Osteoblast (primary cell): ENCODE measurements around the gene DDR1. TPM values are rescaled to one million over a fixed set of nuclear protein-coding genes. Genes with fewer than 3 reads are reported as not detected.
A peak's percentile ranks its signal among the peaks of the same experiment; 100 is the strongest.

ENCODE experiments used
- DNase-seq: peaks from one replicate; pipeline ENCODE4 v3.0.0; 2011; ENCODE audit warnings: low spot score, mixed read lengths; ENCODE audit not compliant: insufficient read length; ENCODE audit errors: missing footprints
- H2AFZ ChIP-seq: 2 replicates; pipeline ENCODE4 v1.6.0; 2011; ENCODE audit warnings: mild to moderate bottlenecking, low read length
- H3K27ac ChIP-seq: 2 replicates; pipeline ENCODE4 v1.5.1; 2011; ENCODE audit warnings: mild to moderate bottlenecking, low read depth, low read length, moderate library complexity
- H3K27me3 ChIP-seq: 2 replicates; pipeline ENCODE4 v1.6.0; 2012; ENCODE audit warnings: mild to moderate bottlenecking, control low read depth, inconsistent platforms, low read length, moderate library complexity; ENCODE audit not compliant: insufficient read depth
- H3K36me3 ChIP-seq: 2 replicates; pipeline ENCODE4 v1.5.1; 2011; ENCODE audit warnings: mild to moderate bottlenecking, low read length, control low read depth, moderate library complexity; ENCODE audit not compliant: insufficient read depth
- H3K4me1 ChIP-seq: 2 replicates; pipeline ENCODE4 v1.5.1; 2011; ENCODE audit warnings: mild to moderate bottlenecking, low read length, control low read depth, moderate library complexity; ENCODE audit not compliant: insufficient read depth
- H3K4me2 ChIP-seq: 2 replicates; pipeline ENCODE4 v1.6.0; 2011; ENCODE audit warnings: mild to moderate bottlenecking, low read length; ENCODE audit not compliant: insufficient read depth
- H3K4me3 ChIP-seq: fragments of 200-600 bp; sonication (generic); 3 replicates; pipeline ENCODE4 v1.5.1; 2012; ENCODE audit warnings: mild to moderate bottlenecking, low read length, inconsistent platforms; ENCODE audit not compliant: insufficient read depth
- H3K79me2 ChIP-seq: 2 replicates; pipeline ENCODE4 v1.6.0; 2012; ENCODE audit warnings: mild to moderate bottlenecking, low read length, control low read depth, inconsistent platforms; ENCODE audit not compliant: insufficient read depth
- H3K9me3 ChIP-seq: 2 replicates; pipeline ENCODE4 v1.5.1; 2011; ENCODE audit warnings: low read depth, low read length, control low read depth
- H4K20me1 ChIP-seq: 2 replicates; pipeline ENCODE4 v1.6.0; 2012; ENCODE audit warnings: mild to moderate bottlenecking, low read length, control low read depth; ENCODE audit not compliant: insufficient read depth
- CTCF ChIP-seq: IDR thresholded peaks from 2 replicates; pipeline ENCODE4 v1.5.1; 2011; ENCODE audit warnings: mild to moderate bottlenecking, low read depth, low read length, moderate library complexity; ENCODE audit errors: extremely low read depth
- total RNA-seq: library from RNA; depleted of rRNA; stranded (reverse); fragments of >200 nt; gene quantifications from 2 replicates; pipeline ENCODE4 v1.2.3, GENCODE V29; 2012

DDR1 gene
- total RNA-seq, 1 donor, result 22.4 TPM

DNA sequence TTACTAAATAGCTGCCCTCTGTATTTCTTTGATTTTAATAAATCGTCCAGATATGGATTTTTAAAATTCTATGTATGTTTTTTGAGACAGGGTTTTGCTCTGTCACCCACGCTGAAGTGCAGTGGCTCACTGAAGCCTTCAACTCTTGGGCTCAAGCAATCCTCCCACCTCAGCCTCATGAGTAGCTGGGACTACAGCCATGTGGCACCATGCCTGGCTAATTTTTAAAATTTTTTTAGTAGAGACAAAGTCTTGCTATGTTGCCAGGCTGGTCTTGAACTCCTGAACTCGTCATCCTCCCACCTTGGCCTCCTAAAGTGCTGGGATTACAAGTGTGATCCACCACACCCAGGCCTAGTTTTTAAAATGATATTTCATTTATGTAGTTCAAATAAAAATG, 47.4 kb upstream of the DDR1 start:
- H3K4me1 ChIP-seq, result peaks cover 33% of the 10 kb centered on the region
- H3K9me3 ChIP-seq, result no peaks in the 10 kb centered on the region
- no peak for DNase-seq
- H3K79me2 ChIP-seq, result no peaks in the 10 kb centered on the region
- H3K4me2 ChIP-seq, result peak overlapping the region; percentile 41
- H3K27me3 ChIP-seq, result no peaks in the 10 kb centered on the region
- H3K27ac ChIP-seq, result peak overlapping the region; percentile 53
- no peak overlapping the region for H2AFZ ChIP-seq
- no peak for TF ChIP-seq CTCF
- H3K36me3 ChIP-seq, result no peaks in the 10 kb centered on the region
- no peak overlapping the region for H3K4me3 ChIP-seq
- H4K20me1 ChIP-seq, result no peaks in the 10 kb centered on the region

DNA sequence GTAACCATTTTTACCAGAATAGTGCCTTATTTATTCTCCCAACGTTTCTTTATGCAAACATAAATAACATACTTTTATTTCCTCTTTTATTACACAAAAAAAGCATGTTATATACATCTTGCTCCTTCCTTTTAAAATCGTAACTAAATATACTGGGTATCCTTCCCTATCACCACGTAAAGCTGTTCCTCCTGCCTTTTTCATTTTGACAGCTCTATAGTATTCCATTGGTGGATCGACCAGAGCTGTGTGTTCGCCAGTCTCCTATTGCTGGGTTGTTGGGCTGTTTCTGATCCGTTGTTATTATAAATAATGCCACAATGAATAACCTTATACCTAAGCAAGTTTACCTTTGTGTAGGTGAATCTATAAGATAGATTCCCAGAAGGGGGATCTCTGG, 46.9 kb upstream of the DDR1 start:
- Histone ChIP-seq H3K9me3 (no peaks in the 10 kb centered on the region), H3K4me2 (no peak overlapping the region), H3K27me3 (no peaks in the 10 kb centered on the region), H3K4me3 (no peak overlapping the region), H3K36me3 (no peaks in the 10 kb centered on the region), H3K27ac (no peak overlapping the region), H3K79me2 (no peaks in the 10 kb centered on the region), H4K20me1 (no peaks in the 10 kb centered on the region), H3K4me1 (peaks cover 36% of the 10 kb centered on the region), H2AFZ (no peak overlapping the region)
- no peak for TF ChIP-seq CTCF
- DNase-seq, result no peak

GRCh38 chr6:30837870-30838269, 46.4 kb upstream of the DDR1 start:
- Histone ChIP-seq H3K27ac (no peak overlapping the region), H3K4me2 (no peak overlapping the region), H3K4me1 (peaks cover 36% of the 10 kb centered on the region), H2AFZ (no peak overlapping the region), H3K79me2 (no peaks in the 10 kb centered on the region), H3K9me3 (no peaks in the 10 kb centered on the region), H3K27me3 (no peaks in the 10 kb centered on the region), H4K20me1 (no peaks in the 10 kb centered on the region), H3K4me3 (no peak overlapping the region), H3K36me3 (no peaks in the 10 kb centered on the region)
- DNase-seq, result no peak
- no peak for TF ChIP-seq CTCF

- no peak overlapping the region for H3K27ac ChIP-seq
- no peaks in the 10 kb centered on the region for H3K79me2 ChIP-seq
- H3K9me3 ChIP-seq, result no peaks in the 10 kb centered on the region
- H3K4me2 ChIP-seq, result no peak overlapping the region
- no peak overlapping the region for H2AFZ ChIP-seq
- H3K27me3 ChIP-seq, result no peaks in the 10 kb centered on the region
- H3K4me3 ChIP-seq, result no peak overlapping the region
- DNase-seq, result no peak
- no peak for TF ChIP-seq CTCF
- H3K36me3 ChIP-seq, result no peaks in the 10 kb centered on the region
- peaks cover 47% of the 10 kb centered on the region for H3K4me1 ChIP-seq
- no peaks in the 10 kb centered on the region for H4K20me1 ChIP-seq
Measured at GRCh38 chr6:30839671-30840070, 44.6 kb upstream of the DDR1 start.
